ENCODE results near the gene FRMPD2. TPM values are rescaled to one million over a fixed set of nuclear protein-coding genes. Genes with fewer than 3 reads are reported as not detected.

FRMPD2 gene
- total RNA-seq, 2 experiments from 2014 or later: not detected

DNA sequence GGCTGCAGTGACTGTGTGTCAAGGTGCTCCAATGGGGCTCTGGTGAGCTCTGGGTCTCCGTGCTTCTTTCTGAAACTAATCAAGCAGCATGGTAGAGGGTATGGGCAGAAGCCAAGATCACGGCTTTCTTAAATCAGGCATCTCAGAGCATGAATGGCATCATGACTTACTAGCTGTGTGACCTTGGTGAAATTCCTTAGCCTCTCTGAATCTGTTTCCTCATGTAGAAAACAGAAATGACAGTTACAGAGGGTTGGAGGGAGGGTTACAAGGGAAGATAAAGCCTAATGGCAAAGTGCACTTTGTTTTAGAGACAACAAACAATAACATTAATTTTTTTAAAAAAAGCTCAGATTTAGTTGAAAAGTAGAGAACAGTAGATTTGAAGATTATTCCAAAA lies 34.9 kb downstream of the FRMPD2 start:
- no peaks in the 10 kb centered on the region for H3K27me3 ChIP-seq (ENCODE audit: control insufficient read depth in 1 of 2, insufficient read depth in 2 of 2, low read length in 2 of 2)
- H3K27me3 Mint-ChIP-seq: peaks cover 8% of the 10 kb centered on the region
- intact Hi-C loops (cut with DNase I, micrococcal nuclease): loop anchor here in 1 of 2 experiments (10.0 kb wide), 1 partner anchor 1685 kb away; the partner anchor contains the start of gene GPRIN2
- no peak overlapping the region for H3K27ac ChIP-seq (ENCODE audit: low read depth in 1 of 2, low read length in 2 of 2)
- H3K36me3 ChIP-seq (ENCODE audit: insufficient read depth, low read length): no peaks in the 10 kb centered on the region
- no peaks in the 10 kb centered on the region for H3K36me3 Mint-ChIP-seq (ENCODE audit: low read depth)
- no peak overlapping the region for H3K4me3 Mint-ChIP-seq
- H3K9me3 Mint-ChIP-seq: no peaks in the 10 kb centered on the region
- H3K4me1 ChIP-seq (ENCODE audit: insufficient read depth, low read length): no peaks in the 10 kb centered on the region
- ChIA-PET CTCF (no interaction called here), POLR2A (no interaction called here)
- no peak overlapping the region for H3K27ac Mint-ChIP-seq
- H3K4me3 ChIP-seq (ENCODE audit: low read length): no peak overlapping the region
- no peak for DNase-seq
- no peaks in the 10 kb centered on the region for H3K4me1 Mint-ChIP-seq (ENCODE audit: low read depth)
- no peak for ATAC-seq (ENCODE audit: poor library complexity)
- TF ChIP-seq, protein P1, sequence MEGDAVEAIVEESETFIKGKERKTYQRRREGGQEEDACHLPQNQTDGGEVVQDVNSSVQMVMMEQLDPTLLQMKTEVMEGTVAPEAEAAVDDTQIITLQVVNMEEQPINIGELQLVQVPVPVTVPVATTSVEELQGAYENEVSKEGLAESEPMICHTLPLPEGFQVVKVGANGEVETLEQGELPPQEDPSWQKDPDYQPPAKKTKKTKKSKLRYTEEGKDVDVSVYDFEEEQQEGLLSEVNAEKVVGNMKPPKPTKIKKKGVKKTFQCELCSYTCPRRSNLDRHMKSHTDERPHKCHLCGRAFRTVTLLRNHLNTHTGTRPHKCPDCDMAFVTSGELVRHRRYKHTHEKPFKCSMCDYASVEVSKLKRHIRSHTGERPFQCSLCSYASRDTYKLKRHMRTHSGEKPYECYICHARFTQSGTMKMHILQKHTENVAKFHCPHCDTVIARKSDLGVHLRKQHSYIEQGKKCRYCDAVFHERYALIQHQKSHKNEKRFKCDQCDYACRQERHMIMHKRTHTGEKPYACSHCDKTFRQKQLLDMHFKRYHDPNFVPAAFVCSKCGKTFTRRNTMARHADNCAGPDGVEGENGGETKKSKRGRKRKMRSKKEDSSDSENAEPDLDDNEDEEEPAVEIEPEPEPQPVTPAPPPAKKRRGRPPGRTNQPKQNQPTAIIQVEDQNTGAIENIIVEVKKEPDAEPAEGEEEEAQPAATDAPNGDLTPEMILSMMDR (IDR thresholded peaks at IDR 0.05): no peak
- H3K9me3 ChIP-seq (ENCODE audit: control insufficient read depth in 1 of 2, insufficient read depth in 1 of 2, low read length in 2 of 2): no peaks in the 10 kb centered on the region

DNA sequence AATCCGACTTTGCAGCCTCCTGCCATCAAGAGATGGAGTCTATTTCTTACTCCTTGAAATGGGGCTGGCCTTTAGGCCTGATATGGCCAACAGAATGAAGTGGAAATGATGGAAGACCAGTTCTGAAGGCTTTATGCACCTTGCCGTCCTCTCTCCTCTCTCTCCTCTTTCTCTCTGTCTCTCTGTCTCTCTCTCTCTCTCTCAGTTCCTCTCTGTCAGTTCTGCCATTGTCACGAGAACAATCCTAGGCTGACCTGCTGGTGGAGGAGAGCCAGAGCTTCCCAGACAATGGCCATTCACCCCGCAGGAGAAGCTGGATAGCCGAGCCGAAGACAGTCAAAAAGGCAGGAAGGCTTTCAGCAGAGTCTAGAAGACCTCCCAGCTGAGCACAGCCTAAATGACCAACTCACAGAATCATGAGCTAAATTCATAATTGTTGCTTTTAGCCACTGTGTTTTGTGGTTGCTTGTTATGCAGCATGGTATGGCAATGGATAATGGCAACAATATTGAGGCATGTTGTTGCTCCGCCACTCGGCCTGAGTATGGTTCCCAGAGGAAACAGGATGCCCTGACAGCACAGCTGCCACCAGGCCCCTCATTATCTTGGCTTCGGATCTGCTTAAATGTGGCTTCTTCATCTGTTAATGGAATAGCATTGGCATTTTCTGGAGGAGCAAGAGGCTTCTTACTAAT lies 35.5 kb downstream of the FRMPD2 start:
- Histone ChIP-seq H3K4me1 (ENCODE audit: insufficient read depth, low read length) (no peaks in the 10 kb centered on the region), H3K9me3 (ENCODE audit: control insufficient read depth in 1 of 2, insufficient read depth in 1 of 2, low read length in 2 of 2) (no peaks in the 10 kb centered on the region), H3K36me3 (ENCODE audit: insufficient read depth, low read length) (no peaks in the 10 kb centered on the region), H3K27me3 (ENCODE audit: control insufficient read depth in 1 of 2, insufficient read depth in 2 of 2, low read length in 2 of 2) (no peaks in the 10 kb centered on the region), H3K27ac (ENCODE audit: low read depth in 1 of 2, low read length in 2 of 2) (no peak overlapping the region), H3K4me3 (ENCODE audit: low read length) (no peak overlapping the region)
- H3K9me3 Mint-ChIP-seq: no peaks in the 10 kb centered on the region
- no peaks in the 10 kb centered on the region for H3K4me1 Mint-ChIP-seq (ENCODE audit: low read depth)
- ChIA-PET POLR2A (no interaction called here), CTCF (no interaction called here)
- no peaks in the 10 kb centered on the region for H3K36me3 Mint-ChIP-seq (ENCODE audit: low read depth)
- peaks cover 8% of the 10 kb centered on the region for H3K27me3 Mint-ChIP-seq
- no peak for DNase-seq
- ATAC-seq (ENCODE audit: poor library complexity): no peak
- intact Hi-C loops (cut with DNase I, micrococcal nuclease): loop anchor here in 1 of 2 experiments (10.0 kb wide), 1 partner anchor 1684 kb away; the partner anchor contains the start of gene GPRIN2
- TF ChIP-seq, protein P1 (IDR thresholded peaks at IDR 0.05): no peak
- H3K27ac Mint-ChIP-seq: no peak overlapping the region
- H3K4me3 Mint-ChIP-seq: no peak overlapping the region

DNA sequence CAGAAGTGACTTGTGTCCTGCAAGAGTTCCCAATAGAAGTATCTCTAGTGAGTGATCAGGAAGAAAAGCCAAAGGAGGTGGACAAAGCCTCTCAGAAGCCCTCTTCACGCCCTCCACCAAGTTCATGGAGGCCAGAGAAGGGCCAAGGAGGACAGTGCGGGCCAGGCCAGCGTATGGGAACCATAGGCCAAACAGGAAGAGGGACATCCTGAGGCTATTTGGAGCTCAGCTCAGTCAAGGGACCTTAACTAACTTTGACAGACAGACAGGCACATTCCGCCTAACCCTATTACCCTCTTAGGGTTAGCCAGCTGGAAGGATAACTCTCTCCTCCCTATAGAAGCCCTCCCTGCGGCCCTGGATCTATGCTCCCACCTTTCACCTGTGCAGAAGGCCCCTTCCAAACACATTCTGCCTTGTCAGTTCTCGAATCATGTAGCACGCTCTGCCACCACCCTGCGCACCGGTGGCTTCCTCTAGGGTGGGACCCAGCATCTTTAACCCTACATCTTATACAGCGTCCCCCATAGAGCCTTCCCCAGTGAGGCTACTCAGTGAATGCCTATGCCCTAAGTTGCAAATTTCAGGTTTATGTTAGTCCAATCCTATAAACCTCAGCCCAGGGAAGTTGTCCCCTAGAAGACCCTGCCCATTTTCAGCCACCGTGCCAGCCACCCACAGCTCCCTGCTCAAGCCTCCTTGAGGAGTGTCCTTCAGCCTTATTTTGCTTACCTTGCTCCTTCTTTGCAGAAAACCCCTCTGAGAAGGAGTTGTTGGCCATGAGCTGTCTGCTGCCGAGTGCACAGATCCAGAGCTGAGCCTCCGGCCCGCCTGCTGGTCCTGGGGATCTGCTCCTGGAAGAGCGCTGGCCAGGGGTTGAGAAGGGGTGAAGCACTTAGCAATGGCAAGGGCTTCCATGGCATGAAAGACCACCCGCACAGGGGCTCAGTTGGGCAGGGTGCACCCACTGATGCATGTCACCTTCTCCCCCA lies 36.9 kb downstream of the FRMPD2 start:
- Mint-ChIP-seq H3K36me3 (ENCODE audit: low read depth) (no peaks in the 10 kb centered on the region), H3K9me3 (no peaks in the 10 kb centered on the region), H3K4me1 (ENCODE audit: low read depth) (no peaks in the 10 kb centered on the region), H3K27ac (no peak overlapping the region), H3K4me3 (no peak overlapping the region), H3K27me3 (no peaks in the 10 kb centered on the region)
- H3K27ac ChIP-seq (ENCODE audit: low read depth in 1 of 2, low read length in 2 of 2): no peak overlapping the region
- ChIA-PET CTCF (no interaction called here), POLR2A (no interaction called here)
- ATAC-seq (ENCODE audit: poor library complexity): no peak
- TF ChIP-seq, protein P1 (IDR thresholded peaks at IDR 0.05): no peak
- no peaks in the 10 kb centered on the region for H3K9me3 ChIP-seq (ENCODE audit: control insufficient read depth in 1 of 2, insufficient read depth in 1 of 2, low read length in 2 of 2)
- no peaks in the 10 kb centered on the region for H3K27me3 ChIP-seq (ENCODE audit: control insufficient read depth in 1 of 2, insufficient read depth in 2 of 2, low read length in 2 of 2)
- H3K4me1 ChIP-seq (ENCODE audit: insufficient read depth, low read length): no peaks in the 10 kb centered on the region
- H3K36me3 ChIP-seq (ENCODE audit: insufficient read depth, low read length): no peaks in the 10 kb centered on the region
- intact Hi-C loops (cut with DNase I, micrococcal nuclease): loop anchor here in 1 of 2 experiments (10.0 kb wide), 1 partner anchor 1683 kb away; the partner anchor contains the start of gene GPRIN2
- H3K4me3 ChIP-seq (ENCODE audit: low read length): no peak overlapping the region
- no peak for DNase-seq

All from CD4-positive, alpha-beta T cell (primary cell).